Iris pigment epithelial cell (primary cell): ENCODE data around the gene APCDD1.
A peak's percentile ranks its signal among the peaks of the same experiment; 100 is the strongest.
"Not testable (repeated sequence)": the region's sequence is repeated elsewhere in the genome, so short reads cannot be mapped to it uniquely, and the experiment has no call there.

Source experiments
- DNase-seq: peaks from one replicate; pipeline ENCODE4 v3.0.0-alpha.2; 2011; ENCODE audit warnings: low read depth

The APCDD1 gene

DNA sequence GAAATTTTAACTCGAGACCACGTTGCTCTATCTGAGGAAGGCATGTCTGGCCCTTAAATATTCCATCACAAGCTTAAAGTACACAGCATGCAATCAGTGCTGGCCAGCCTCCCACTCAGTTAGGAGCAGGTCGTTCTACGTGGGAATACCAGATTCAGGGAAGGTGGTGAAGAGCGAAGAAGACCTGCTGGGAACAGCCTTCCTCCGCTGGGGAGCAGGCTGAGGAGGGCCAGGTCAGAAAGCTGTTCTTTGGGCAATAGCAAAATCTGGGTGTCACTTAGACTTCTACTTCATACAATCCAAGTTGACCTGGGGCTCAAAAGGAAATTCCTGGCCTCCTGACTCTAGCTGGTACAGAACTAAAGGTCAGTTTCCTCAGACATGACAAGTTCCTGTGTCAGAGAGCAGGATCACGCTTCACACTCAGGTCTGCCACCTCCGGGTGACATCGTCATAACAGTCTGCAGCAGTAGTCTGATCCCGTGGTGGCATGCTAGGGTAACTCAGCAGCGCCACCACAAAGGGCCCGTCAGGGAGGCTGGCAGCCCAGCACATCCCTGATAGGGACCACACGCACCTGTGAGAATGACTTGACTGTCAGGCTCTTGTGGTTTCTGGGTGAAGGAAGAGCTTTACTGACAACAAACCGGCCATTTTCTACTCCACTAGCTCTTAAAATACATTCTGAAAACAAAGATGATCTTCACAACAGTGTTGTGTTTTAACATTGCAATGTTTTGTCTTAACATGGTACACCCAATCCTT is 36.1 kb downstream of the APCDD1 start:
- no peak for DNase-seq

DNA sequence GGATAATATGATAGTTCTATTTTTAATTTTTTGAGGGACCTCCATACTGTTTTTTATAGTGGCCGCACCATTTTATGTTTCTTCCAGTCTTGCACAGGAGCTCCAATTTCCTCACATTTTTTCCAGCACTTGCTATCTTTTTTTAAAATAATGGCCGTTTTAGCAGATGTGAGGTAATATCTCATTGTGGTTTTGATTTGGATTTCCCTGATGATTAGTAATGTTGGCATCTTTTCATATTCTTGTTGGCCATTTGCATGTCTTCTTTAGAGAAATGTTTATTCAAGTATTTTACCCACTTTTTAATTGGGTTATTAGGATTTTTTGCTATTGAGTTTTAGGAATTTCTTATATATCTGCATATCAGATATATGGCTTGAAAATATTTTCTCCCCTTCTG is 41.5 kb downstream of the APCDD1 start:
- DNase-seq: no peak

GRCh38 chr18:10497206-10497749 is 42.8 kb downstream of the APCDD1 start:
- DNase-seq: no peak

- no peak for DNase-seq
Measured at GRCh38 chr18:10499230-10499629, 44.8 kb downstream of the APCDD1 start.

DNA sequence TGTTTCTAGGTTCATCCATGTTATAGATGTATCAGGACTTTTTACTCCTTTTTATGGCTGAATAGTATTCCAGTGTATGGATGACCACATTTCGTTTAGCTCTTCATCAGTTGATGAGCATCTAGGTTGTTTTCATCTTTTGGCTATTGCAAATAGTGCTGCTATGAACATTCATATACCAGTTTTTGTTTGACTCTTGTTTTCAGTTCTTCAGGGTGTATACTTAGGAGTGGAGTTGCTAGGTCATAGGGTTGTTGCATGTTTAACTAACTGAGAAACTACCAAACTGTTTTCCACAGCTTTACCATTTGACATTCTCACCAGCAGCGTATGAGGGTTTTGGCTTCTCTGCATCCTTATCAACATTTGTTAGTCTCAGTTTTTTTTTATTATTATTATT is 45.6 kb downstream of the APCDD1 start:
- no peak for DNase-seq

DNA sequence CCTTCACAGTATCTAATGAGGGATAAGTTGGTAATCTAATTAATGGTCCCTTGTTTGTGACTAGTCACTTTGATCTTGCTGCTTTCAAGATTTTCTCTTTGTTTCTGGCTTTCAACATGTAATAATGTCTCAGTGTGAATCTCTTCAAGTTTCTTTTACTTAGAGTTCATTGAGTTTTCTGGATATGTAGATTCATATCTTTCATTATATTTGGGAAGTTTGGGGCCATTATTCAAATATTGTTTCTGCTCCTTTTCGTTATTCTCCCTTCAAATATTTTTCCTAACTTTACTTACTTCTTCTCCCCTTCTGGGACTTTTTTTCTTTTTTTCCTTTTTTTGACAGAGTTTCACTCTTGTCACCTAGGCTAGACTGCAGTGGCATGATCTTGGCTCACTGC is 50.3 kb downstream of the APCDD1 start:
- DNase-seq: no peak

GRCh38 chr18:10505892-10506291 is 51.5 kb downstream of the APCDD1 start:
- DNase-seq: not testable (repeated sequence)

- DNase-seq: no peak
Measured at GRCh38 chr18:10508591-10508990, 54.2 kb downstream of the APCDD1 start.

- DNase-seq: no peak
Measured at GRCh38 chr18:10511236-10511635, 56.8 kb downstream of the APCDD1 start.

DNA sequence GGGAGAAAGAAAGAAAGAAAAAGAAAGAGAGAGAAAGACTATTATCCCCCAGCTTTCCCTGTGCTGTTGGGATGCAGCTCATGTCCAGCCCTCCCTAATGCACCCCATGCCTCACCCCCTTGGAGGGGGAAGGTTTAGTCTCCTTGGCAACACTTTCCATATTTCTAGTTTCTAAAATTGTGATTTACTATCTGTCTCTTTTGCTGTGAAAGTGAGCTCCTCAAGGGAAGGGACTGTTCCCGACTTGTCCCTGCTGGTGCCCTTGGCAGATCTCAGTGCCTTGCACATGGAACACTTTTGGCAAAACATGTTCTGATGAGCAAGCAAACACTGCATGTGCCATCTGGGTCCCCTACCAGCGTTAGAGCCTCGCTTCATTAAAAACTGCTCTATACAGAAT is 59.6 kb downstream of the APCDD1 start:
- DNase-seq: no peak

DNA sequence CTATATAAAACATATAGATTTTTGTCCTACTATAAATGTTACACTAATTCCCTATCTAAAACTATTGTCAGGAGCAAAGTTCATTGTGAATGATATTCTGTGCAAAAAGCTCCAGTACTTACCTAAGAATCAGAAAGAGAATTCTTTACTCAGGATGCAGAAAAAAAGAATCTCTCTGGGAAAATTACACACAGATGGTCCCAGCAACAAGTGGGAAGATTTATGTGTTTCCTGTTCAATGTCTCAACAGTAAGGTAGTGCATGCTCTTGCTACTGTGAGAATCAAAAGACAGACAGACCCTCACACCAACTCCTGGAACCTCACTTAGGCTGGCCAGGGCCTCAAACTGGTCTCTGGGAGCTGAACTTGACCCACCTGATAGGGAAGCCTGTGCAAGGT is 60.2 kb downstream of the APCDD1 start:
- DNase-seq: no peak

DNA sequence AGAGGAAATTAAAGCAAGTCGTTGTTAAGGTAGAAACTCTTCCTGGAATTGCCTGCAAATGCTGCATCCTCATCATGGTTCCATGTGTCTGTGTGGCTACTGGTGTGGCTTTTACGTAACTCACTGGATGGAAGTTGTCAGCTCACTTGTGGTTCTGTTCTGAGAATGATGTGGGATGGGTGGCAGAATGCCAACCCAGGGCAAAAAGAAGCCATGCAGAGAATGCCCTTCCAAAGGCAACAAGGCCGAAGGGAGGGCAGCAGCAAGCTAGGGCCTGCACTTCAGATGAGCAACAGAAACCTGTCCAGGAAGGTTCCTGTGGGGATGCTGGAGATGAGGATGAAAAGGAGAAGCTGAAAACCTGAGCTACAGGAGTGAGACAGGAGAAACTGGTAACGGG is 61.0 kb downstream of the APCDD1 start:
- no peak for DNase-seq

- DNase-seq: no peak
Measured at GRCh38 chr18:10516078-10516477, 61.6 kb downstream of the APCDD1 start.

GRCh38 chr18:10518595-10519255 is 64.3 kb downstream of the APCDD1 start:
- DNase-seq: peak; percentile 32

DNA sequence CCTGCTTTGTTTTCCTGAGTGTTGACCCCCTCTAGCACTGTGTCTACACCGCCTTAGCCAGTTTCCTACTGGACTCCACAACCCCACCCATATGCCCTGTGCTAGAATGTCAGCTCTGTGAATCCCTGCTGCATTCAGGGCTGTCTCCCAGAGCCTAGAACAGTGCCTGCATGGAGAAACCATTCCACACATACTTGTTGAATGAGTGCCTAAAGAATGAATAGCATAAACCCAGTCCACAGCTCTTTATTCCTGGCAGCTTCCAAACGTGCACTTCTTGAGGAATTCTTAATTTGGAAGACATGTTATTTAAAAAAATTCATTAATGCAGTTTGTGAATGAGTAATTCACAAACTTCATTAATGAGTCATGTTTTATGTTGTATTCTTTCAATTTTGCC is 64.9 kb downstream of the APCDD1 start:
- DNase-seq: peak; percentile 8

DNA sequence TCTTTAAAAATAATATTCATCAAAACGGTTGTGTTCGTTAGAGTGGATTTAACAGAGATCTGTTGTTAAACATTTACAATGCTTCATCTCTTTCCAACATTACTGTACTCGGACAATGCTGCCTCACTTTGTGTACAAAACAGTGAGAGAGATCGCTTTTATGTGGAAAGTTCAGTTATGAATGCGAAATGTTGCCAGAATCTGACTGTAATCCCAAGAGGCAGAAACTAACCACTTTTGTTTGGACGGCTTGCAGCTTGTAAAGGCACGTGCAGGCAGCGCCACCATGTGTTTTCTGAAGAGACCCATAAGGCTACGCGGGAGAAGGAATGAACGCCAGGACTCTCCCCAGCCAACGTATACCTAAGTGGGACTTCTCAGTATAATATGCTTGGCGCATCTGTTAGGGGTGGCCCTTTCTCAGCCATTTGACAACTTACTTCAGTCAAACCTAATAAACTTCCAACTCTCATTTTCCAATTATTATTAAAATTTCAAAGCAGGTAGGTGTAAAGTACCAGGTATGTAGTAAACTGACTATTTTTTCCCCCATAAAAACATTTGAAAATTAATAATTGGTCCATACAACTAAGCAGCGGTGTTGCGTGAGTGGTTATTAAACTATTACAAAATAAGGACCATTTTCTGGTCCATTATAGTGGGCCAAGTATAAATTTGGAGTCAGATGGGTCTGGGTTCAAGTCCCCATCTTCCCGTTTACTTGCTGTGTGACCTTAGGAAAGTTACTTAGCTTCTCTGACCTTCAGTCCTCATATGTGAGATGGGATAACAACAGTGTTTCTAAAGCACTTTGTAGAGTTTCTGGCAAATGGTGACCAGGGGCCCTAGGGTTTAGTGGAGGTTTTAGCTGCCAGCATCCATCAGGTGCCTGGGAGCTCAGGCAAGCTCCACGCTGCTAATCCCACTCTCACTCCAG is 65.8 kb downstream of the APCDD1 start:
- DNase-seq: peak; percentile 92

- DNase-seq: no peak
Measured at GRCh38 chr18:10521566-10521965, 67.1 kb downstream of the APCDD1 start.

- no peak for DNase-seq
Measured at GRCh38 chr18:10522574-10522973, 68.1 kb downstream of the APCDD1 start.

DNA sequence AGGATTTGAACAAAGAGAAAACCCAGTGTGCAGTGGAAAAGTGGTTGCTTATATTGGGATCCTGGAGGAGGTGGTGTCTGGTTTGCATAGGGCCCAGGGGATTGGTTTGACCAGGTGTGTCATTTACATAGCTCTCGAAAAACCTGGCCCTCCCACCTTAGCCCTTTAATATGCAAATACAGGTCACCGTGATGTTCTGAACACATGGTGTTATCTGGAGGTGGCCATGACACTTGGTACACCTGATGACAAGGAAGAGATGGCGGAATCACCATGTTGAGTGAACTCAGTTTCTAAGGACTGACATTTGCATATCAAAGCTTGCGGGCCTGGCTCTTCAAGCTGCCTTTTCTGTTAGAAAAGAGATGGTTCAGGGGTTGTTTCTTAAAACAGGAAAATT is 69.1 kb downstream of the APCDD1 start:
- no peak for DNase-seq

DNA sequence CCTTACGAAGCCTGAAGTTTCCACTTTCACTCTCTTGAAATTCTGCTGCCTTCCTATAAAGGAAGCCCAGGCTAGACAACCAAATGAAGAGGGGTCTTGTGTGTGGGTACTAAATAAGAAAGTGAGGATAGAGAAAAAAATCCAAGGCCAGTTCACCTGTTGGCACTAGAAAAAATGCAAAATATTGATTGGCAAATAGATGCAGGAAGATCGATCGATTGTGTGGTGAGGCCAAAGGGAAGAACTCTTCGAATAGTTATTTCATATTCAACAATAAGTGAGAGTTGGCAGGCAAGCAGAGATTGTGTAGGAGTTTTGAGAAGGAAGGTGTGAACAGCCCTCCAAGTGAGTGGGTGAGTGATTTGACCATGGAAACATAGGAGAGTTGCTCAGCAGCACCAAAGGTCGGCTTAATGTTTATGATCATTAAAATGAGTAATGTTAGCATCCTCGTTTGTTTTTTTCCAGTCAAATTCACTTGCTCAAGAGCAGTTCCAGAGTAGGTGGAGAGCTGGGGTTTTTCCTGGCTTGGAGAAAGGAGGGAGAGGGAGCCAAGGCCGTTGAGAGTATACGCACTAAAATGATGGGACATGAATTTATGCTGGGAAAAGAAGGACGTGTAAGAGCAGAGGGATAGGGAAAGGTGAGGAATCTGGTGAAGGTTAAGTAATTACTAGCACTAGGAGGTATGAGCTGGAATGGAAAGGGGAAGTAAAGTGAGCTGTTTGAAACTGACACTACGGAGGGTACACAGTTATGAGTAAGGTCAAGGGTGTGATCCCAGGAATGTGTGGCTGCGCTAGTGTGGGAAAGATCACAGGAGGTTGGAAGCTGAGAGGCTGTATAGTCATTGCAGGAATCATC is 70.3 kb downstream of the APCDD1 start:
- DNase-seq: peak; percentile 48

GRCh38 chr18:10525371-10525691 is 70.9 kb downstream of the APCDD1 start:
- no peak for DNase-seq
